ENCODE results near the gene THAP7.
"Not testable (repeated sequence)": the region's sequence is repeated elsewhere in the genome, so short reads cannot be mapped to it uniquely, and the experiment has no call there.

THAP7 gene

DNA sequence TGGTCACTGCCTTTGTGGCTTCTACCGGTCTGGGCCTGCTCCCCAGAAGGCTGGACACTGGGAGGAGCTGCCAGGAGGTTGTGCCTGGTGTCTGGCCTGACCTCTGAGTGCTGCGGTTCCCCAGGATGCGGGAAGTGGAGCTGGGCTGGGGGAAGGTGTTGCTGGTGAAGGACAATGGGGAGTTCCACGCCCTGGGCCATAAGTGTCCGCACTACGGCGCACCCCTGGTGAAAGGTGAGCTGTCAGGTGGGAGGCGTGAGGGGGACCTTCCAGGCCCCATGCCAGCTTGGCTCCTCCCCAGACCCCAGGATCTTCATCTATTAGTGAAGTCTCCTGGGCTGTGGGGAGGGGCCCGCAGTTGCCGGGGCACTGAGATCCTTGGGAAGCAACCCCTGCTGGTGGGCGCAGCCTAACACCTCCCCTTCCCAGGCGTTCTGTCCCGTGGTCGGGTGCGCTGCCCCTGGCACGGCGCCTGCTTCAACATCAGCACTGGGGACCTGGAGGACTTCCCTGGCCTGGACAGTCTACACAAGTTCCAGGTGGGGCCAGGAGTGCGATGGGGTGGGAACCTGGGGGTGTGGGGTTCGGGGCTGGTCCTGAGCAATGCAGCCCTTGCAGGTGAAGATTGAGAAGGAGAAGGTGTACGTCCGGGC, 28.2 kb downstream of the THAP7 start:
- no peak for TF ChIP-seq EZH2phosphoT487 (IDR thresholded peaks at IDR 0.05; ENCODE audit: low read depth)
- Histone ChIP-seq H3K4me2 (ENCODE audit: low read length) (no peak overlapping the region), H3K4me1 (ENCODE audit: low read length) (0 out of 2 replicates have a peak, but pooled peaks cover 4% of the 10 kb centered on the region), H3K9ac (ENCODE audit: low read length) (no peak overlapping the region), H3K27ac (ENCODE audit: low read length) (no peak overlapping the region), H4K20me1 (ENCODE audit: insufficient read depth, low read length) (no peaks in the 10 kb centered on the region), H2AFZ (ENCODE audit: low read depth, low read length) (no peak overlapping the region), H3K9me3 (ENCODE audit: insufficient read depth, low read length) (no peaks in the 10 kb centered on the region), H3K27me3 (ENCODE audit: low read depth, low read length) (no peaks in the 10 kb centered on the region), H3K36me3 (replicated peaks; ENCODE audit: low read depth, low read length) (no peaks in the 10 kb centered on the region), H3K79me2 (ENCODE audit: low read length) (no peaks in the 10 kb centered on the region), H3K4me3 (ENCODE audit: low read length) (no peak overlapping the region)

DNA sequence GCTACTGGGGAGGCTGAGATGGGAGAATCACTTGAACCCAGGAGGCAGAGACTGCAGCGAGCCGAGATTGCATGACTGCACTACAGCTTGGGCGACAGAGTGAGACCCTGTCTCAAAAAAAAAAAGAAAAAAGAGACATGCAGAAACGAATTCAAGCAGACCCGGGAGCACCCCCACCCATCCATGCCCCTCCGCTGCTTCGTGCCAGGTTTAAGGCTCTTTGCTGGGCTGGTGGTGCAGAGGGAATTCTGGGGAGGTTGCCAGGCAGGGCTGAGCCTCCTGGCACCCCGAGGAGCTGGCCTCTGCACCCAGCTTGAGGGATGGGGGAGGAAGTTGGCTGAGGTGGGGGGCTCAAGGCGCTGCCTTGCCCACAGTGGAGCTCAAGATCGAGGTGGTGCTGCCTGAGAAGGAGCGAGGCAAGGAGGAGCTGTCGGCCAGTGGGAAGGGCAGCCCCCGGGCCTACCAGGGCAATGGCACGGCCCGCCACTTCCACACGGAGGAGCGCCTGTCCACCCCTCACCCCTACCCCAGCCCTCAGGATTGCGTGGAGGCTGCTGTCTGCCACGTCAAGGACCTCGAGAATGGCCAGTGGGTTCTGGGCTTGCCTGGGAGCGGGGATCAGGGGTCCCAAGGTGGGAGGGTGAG, 28.9 kb downstream of the THAP7 start:
- Histone ChIP-seq H3K4me1 (ENCODE audit: low read length) (peaks cover 11% of the 10 kb centered on the region), H3K36me3 (replicated peaks; ENCODE audit: low read depth, low read length) (no peaks in the 10 kb centered on the region), H3K4me2 (ENCODE audit: low read length) (no peak overlapping the region), H2AFZ (ENCODE audit: low read depth, low read length) (no peak overlapping the region), H3K9me3 (ENCODE audit: insufficient read depth, low read length) (no peaks in the 10 kb centered on the region), H4K20me1 (ENCODE audit: insufficient read depth, low read length) (no peaks in the 10 kb centered on the region), H3K9ac (ENCODE audit: low read length) (no peak overlapping the region), H3K4me3 (ENCODE audit: low read length) (no peak overlapping the region), H3K27ac (ENCODE audit: low read length) (no peak overlapping the region), H3K27me3 (ENCODE audit: low read depth, low read length) (no peaks in the 10 kb centered on the region), H3K79me2 (ENCODE audit: low read length) (no peaks in the 10 kb centered on the region)
- TF ChIP-seq EZH2phosphoT487 (IDR thresholded peaks at IDR 0.05; ENCODE audit: low read depth), result no peak
- no peak for TF ChIP-seq CTCF (IDR thresholded peaks at IDR 0.05; ENCODE audit: low read depth, low read length)

DNA sequence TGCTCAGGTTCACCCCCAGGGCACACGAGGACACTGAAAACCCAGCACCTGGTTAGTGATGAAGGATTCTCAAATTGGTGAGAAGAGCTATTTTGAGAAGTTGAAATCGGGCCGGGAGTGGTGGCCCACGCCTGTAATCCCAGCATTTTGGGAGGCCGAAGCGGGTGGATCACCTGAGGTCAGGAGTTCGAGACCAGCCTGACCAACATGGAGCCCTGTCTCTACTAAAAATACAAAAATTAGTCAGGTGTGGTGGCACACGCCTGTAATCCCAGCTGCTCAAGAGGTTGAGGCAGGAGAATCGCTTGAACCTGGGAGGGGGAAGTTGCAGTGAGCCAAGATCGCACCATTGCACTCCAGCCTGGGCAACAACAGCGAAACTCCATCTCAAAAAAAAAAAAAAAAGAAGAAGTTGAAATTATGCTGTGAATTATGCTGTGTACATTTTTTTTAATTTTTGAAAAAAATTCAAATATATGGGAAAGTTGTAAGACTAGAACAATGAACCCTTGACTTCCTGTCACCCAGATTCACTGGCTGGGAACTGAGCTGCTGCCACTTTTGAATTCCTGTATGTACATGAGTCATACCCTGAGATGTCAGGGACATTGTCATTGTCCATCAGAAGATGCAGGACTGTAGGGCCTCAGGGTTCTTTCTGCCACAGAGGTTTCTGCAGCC, 29.8 kb downstream of the THAP7 start:
- H3K79me2 ChIP-seq (ENCODE audit: low read length); H3K36me3 ChIP-seq (replicated peaks; ENCODE audit: low read depth, low read length); H3K4me2 ChIP-seq (ENCODE audit: low read length); H3K9ac ChIP-seq (ENCODE audit: low read length); H3K27me3 ChIP-seq (ENCODE audit: low read depth, low read length); H3K27ac ChIP-seq (ENCODE audit: low read length); H4K20me1 ChIP-seq (ENCODE audit: insufficient read depth, low read length); H3K4me3 ChIP-seq (ENCODE audit: low read length); H3K9me3 ChIP-seq (ENCODE audit: insufficient read depth, low read length); H2AFZ ChIP-seq (ENCODE audit: low read depth, low read length): not testable (repeated sequence)
- peaks cover 12% of the 10 kb centered on the region for H3K4me1 ChIP-seq (ENCODE audit: low read length)

DNA sequence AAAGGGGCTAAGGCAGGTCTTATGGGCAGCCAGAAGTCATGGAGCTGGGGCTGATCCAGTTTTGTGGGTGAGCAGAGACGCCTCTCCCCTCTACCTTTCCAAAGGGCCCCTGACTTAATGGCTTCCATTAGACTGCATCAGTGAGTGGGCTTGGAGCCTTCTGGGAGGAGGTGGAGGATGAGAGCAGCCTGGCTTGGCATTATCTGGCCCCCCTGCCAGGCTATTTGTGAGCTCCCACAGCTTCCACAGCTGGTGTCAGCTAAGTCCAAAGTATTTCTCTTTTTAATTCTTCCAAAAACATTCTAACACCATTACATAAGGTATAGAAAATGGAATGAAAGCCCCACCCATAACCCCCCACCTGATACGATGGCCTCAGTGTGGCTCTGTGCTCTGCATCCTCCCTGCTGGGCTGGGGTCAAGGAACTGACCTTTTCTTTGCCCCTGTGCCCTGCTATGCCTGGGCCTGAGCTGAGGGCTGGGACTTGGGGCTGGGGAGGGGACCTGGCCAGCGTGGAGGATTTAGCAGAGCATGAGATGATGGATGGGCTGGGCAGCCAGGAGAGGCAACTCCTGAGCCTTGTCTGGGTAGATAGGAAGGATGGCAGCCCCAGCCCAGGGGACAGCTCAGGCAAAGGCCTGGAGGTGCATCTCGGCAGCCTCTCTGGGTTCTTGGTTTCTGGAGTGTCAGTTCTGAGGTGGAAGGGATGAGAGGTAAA, 30.8 kb downstream of the THAP7 start:
- H3K4me1 ChIP-seq (ENCODE audit: low read length), result peaks cover 12% of the 10 kb centered on the region
- no peak for TF ChIP-seq CTCF (IDR thresholded peaks at IDR 0.05; ENCODE audit: low read depth, low read length)
- no peak for TF ChIP-seq EZH2phosphoT487 (IDR thresholded peaks at IDR 0.05; ENCODE audit: low read depth)
- H3K9ac ChIP-seq (ENCODE audit: low read length), result no peak overlapping the region
- no peak overlapping the region for H3K27ac ChIP-seq (ENCODE audit: low read length)
- no peaks in the 10 kb centered on the region for H3K27me3 ChIP-seq (ENCODE audit: low read depth, low read length)
- no peak overlapping the region for H2AFZ ChIP-seq (ENCODE audit: low read depth, low read length)
- H3K9me3 ChIP-seq (ENCODE audit: insufficient read depth, low read length), result no peaks in the 10 kb centered on the region
- H4K20me1 ChIP-seq (ENCODE audit: insufficient read depth, low read length), result no peaks in the 10 kb centered on the region
- H3K79me2 ChIP-seq (ENCODE audit: low read length), result no peaks in the 10 kb centered on the region
- H3K4me3 ChIP-seq (ENCODE audit: low read length), result no peak overlapping the region
- no peaks in the 10 kb centered on the region for H3K36me3 ChIP-seq (replicated peaks; ENCODE audit: low read depth, low read length)
- no peak overlapping the region for H3K4me2 ChIP-seq (ENCODE audit: low read length)
